Panc1 (cell line): ENCODE measurements around the gene ZIC2. TPM values are rescaled to one million over a fixed set of nuclear protein-coding genes. Genes with fewer than 3 reads are reported as not detected.

Experiments
- ATAC-seq: fragments of 200-7000 bp; cut with Tn5 transposase; 2 replicates; pipeline ENCODE4 v1.9.1; 2020; ENCODE audit warnings: mild to moderate bottlenecking, moderate library complexity
- BruUV-seq: library from RNA; stranded (reverse); fragments of 400-500 nt; replicated peaks from 2 replicates; lab custom pipeline; 2021; lab: Mats Ljungman, UMichigan
- CTCF ChIA-PET: fragments of 300-600 bp; sonication (Branson Sonifier 250); formaldehyde crosslinking; loops from one replicate; lab custom pipeline; 2022; ENCODE audit warnings: antibody characterized with exemption; lab: Charles Lee
- POLR2A ChIA-PET: fragments of 300-600 bp; sonication (Branson Sonifier 250); formaldehyde crosslinking; loops from one replicate; lab custom pipeline; 2022; ENCODE audit warnings: antibody characterized with exemption; lab: Charles Lee
- DNase-seq: peaks from one replicate; pipeline ENCODE4 v3.0.0-alpha.2; 2010; ENCODE audit warnings: low read depth, low spot score
- H3K27ac ChIP-seq: 2 replicates; pipeline ENCODE4 v1.5.1; 2011; ENCODE audit warnings: mild to moderate bottlenecking, low read length, inconsistent platforms
- H3K27me3 ChIP-seq: fragments of 200-500 bp; sonication (Bioruptor generic); 2 replicates; pipeline ENCODE4 v1.6.0; 2014; ENCODE audit warnings: low read length, inconsistent platforms; ENCODE audit not compliant: control insufficient read depth, insufficient read depth
- H3K36me3 ChIP-seq: fragments of 200-500 bp; sonication (Bioruptor generic); 2 replicates; pipeline ENCODE4 v1.5.1; 2014; ENCODE audit warnings: inconsistent platforms, mild to moderate bottlenecking, low read length, moderate library complexity; ENCODE audit not compliant: control insufficient read depth, insufficient read depth
- H3K4me1 ChIP-seq: 2 replicates; pipeline ENCODE4 v1.5.1; 2011; ENCODE audit warnings: inconsistent platforms, mild to moderate bottlenecking, low read length, moderate library complexity; ENCODE audit not compliant: control insufficient read depth, insufficient read depth
- H3K4me3 ChIP-seq, 2 experiments: 2 replicates each; pipeline ENCODE4 v1.5.1; 2011 to 2012; ENCODE audit warnings: low read depth in 2 of 2, low read length in 2 of 2, mild to moderate bottlenecking in 2 of 2, inconsistent platforms in 1 of 2, moderate library complexity in 1 of 2
- H3K9me3 ChIP-seq: fragments of 200-500 bp; sonication (Bioruptor generic); 2 replicates; pipeline ENCODE4 v1.5.1; 2014; ENCODE audit warnings: low read depth, mild to moderate bottlenecking, inconsistent platforms, low read length, moderate library complexity; ENCODE audit not compliant: control insufficient read depth, insufficient read depth
- POLR2AphosphoS5 ChIP-seq: IDR thresholded peaks from 2 replicates; pipeline ENCODE4 v1.6.1; 2012; ENCODE audit warnings: mild to moderate bottlenecking, low read depth, low read length, moderate library complexity
- SIN3A ChIP-seq: IDR thresholded peaks from 2 replicates; pipeline ENCODE4 v1.6.1; 2012; ENCODE audit warnings: low read depth, mild to moderate bottlenecking, low read length, moderate library complexity, borderline replicate concordance; ENCODE audit not compliant: insufficient read depth
- TCF7L2 ChIP-seq: IDR thresholded peaks from 2 replicates; pipeline ENCODE4 v1.6.1; 2011; ENCODE audit warnings: mild to moderate bottlenecking, low read depth, low read length, inconsistent platforms
- in situ Hi-C: cut with HindIII; loops from 2 replicates; pipeline ENCODE4 v1.10.0; 2016; ENCODE audit warnings: low sequenced_read_pairs, low pct_unique_long_range_greater_than_20kb
- intact Hi-C: fragments of 100-400 bp; cut with micrococcal nuclease; formaldehyde crosslinking; loops from one replicate; pipeline ENCODE4 v1.10.0; 2022; ENCODE audit not compliant: unreplicated experiment
- total RNA-seq: library from RNA; stranded (reverse); gene quantifications from one replicate; pipeline ENCODE4 v1.2.1, GENCODE V29; 2021; ENCODE audit not compliant: unreplicated experiment
- TF ChIP-seq, protein P1 (sequence below): fragments of 450-650 bp; IDR thresholded peaks from 2 replicates; pipeline ENCODE4 v1.5.1; 2017; ENCODE audit warnings: mild to moderate bottlenecking
- TF ChIP-seq, protein P2 (sequence below), 2 experiments: IDR thresholded peaks; 2 replicates each; pipeline ENCODE4 v1.6.1; 2011 to 2012; ENCODE audit warnings: low read depth in 2 of 2, control low read depth in 1 of 2, low read length in 1 of 2, mild to moderate bottlenecking in 1 of 2, moderate library complexity in 1 of 2; ENCODE audit not compliant: insufficient read depth in 1 of 2

ZIC2 gene
- total RNA-seq, 1 experiment from 2014 or later: 54.5 TPM

DNA sequence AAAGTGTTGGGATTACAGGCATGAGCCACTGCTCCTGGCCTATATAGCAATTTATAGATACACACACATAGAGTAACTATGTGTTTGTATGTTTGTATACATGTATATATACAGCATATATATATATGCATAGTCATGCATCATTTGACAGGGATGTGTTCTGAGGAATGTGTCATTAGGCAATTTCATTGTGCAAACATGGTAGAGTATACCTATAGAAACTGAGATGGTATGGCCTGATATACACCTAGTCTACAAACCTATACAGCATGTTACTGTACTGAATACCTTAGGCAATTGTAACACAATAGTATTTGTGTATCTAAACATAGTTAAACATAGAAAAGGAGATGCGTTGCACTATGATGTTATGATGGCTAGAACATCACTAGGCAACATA, 54.4 kb downstream of the ZIC2 start:
- DNase-seq: no peak
- POLR2A ChIA-PET: no interaction called here
- Histone ChIP-seq H3K4me1 (peaks cover 8% of the 10 kb centered on the region), H3K27me3 (no peaks in the 10 kb centered on the region), H3K27ac (no peak overlapping the region), H3K36me3 (no peaks in the 10 kb centered on the region), H3K9me3 (no peaks in the 10 kb centered on the region), H3K4me3 (no peak overlapping the region)
- TF ChIP-seq SIN3A (no peak), POLR2AphosphoS5 (no peak), TCF7L2 (no peak)
- TF ChIP-seq, protein P1, sequence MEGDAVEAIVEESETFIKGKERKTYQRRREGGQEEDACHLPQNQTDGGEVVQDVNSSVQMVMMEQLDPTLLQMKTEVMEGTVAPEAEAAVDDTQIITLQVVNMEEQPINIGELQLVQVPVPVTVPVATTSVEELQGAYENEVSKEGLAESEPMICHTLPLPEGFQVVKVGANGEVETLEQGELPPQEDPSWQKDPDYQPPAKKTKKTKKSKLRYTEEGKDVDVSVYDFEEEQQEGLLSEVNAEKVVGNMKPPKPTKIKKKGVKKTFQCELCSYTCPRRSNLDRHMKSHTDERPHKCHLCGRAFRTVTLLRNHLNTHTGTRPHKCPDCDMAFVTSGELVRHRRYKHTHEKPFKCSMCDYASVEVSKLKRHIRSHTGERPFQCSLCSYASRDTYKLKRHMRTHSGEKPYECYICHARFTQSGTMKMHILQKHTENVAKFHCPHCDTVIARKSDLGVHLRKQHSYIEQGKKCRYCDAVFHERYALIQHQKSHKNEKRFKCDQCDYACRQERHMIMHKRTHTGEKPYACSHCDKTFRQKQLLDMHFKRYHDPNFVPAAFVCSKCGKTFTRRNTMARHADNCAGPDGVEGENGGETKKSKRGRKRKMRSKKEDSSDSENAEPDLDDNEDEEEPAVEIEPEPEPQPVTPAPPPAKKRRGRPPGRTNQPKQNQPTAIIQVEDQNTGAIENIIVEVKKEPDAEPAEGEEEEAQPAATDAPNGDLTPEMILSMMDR: no peak
- TF ChIP-seq, protein P2, sequence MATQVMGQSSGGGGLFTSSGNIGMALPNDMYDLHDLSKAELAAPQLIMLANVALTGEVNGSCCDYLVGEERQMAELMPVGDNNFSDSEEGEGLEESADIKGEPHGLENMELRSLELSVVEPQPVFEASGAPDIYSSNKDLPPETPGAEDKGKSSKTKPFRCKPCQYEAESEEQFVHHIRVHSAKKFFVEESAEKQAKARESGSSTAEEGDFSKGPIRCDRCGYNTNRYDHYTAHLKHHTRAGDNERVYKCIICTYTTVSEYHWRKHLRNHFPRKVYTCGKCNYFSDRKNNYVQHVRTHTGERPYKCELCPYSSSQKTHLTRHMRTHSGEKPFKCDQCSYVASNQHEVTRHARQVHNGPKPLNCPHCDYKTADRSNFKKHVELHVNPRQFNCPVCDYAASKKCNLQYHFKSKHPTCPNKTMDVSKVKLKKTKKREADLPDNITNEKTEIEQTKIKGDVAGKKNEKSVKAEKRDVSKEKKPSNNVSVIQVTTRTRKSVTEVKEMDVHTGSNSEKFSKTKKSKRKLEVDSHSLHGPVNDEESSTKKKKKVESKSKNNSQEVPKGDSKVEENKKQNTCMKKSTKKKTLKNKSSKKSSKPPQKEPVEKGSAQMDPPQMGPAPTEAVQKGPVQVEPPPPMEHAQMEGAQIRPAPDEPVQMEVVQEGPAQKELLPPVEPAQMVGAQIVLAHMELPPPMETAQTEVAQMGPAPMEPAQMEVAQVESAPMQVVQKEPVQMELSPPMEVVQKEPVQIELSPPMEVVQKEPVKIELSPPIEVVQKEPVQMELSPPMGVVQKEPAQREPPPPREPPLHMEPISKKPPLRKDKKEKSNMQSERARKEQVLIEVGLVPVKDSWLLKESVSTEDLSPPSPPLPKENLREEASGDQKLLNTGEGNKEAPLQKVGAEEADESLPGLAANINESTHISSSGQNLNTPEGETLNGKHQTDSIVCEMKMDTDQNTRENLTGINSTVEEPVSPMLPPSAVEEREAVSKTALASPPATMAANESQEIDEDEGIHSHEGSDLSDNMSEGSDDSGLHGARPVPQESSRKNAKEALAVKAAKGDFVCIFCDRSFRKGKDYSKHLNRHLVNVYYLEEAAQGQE (IDR thresholded peaks at IDR 0.05; ENCODE audit: insufficient read depth in 1 of 2, low read depth in 2 of 2, low read length in 1 of 2): no peak
- no peak for ATAC-seq
- no TSS peak for BruUV-seq
- CTCF ChIA-PET: no interaction called here
- in situ Hi-C loops (no loop called here), intact Hi-C loops (no loop called here)

Other genes starting within 250 kb of the ZIC2 start
- 5.2 TPM for gene ZIC5, start 10.0 kb upstream of the ZIC2 start, total RNA-seq
- gene PCCA, start 107.3 kb downstream of the ZIC2 start, total RNA-seq: 14.7 TPM